HL-60/S4 (cell line): ENCODE measurements around the gene OLFML3.

ENCODE experiments used
- in situ Hi-C: fragments of 300-500 bp; cut with MboI; formaldehyde crosslinking; loops from 2 replicates; pipeline ENCODE4 v1.14.3; 2022; ENCODE audit warnings: low sequenced_read_pairs

The OLFML3 gene

GRCh38 chr1:114023377-114023776, 44.1 kb downstream of the OLFML3 start:
- in situ Hi-C loops: no loop called here

GRCh38 chr1:114024049-114024448, 44.8 kb downstream of the OLFML3 start:
- in situ Hi-C loops: no loop called here

- in situ Hi-C loops: no loop called here
These were observed 46.5 kb downstream of the OLFML3 start for GRCh38 chr1:114025609-114026401.

GRCh38 chr1:114026797-114027196, 47.5 kb downstream of the OLFML3 start:
- in situ Hi-C loops: no loop called here
